NCI-H82 treated with DMSO at 0.1 percent for 48 hours (cell line): ENCODE data around the gene ANAPC10.
"Not testable (repeated sequence)": the region's sequence is repeated elsewhere in the genome, so short reads cannot be mapped to it uniquely, and the experiment has no call there.

Experiments used
- DNase-seq: peaks from one replicate; lab custom pipeline; 2025; ENCODE audit not compliant: unreplicated experiment; lab: John Stamatoyannopoulos, UW

The ANAPC10 gene

DNA sequence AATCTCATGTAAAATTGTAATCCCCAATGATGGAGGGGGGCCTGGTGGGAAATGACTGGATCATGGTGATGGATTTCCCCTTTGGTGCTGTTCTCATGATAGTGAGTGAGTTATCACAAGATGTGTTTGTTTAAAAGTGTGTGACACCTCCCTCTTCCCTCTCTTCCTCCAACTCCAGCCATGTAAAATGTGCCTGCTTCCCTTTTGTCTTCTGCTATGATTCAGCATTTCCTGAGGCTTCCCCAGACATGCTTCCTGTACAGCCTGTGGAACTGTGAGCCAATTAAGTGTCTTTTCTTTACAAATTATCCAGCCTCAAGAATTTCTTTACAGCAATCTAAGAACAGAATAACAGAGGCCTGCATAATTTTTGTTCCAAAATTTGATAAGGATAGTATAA is 85.2 kb downstream of the ANAPC10 start:
- no peak for DNase-seq

DNA sequence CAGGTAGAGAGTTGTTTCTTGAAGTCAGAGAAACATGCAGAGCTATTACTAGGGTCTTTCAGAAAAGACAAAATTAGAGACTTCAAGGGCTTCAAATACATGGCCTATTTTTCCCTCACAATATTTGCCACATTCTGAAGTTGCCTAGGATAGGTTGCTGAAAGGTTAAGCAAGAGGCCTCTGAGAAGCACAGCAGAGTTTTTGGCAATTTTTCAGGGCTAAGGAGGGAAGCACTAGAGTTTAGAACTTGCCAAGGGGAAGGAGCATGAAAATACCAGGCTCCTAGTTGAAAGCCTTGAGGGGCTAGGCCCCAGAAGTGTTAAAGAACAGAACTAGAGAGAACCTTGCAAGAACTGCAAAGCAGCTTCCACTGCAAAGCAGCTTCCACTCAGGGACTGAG is 86.4 kb downstream of the ANAPC10 start:
- DNase-seq: no peak

DNA sequence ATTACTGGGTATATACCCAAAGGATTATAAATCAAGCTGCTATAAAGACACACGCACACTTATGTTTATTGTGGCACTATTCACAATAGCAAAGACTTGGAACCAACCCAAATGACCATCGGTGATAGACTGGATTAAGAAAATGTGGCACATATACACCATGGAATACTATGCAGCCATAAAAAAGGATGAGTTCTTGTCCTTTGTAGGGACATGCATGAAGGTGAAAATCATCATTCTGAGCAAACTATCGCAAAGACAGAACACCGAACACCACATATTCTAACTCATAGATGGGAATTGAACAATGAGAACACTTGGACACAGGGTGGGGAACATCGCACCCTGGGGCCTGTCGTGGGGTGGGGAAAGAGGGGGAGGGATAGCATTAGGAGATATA is 87.7 kb downstream of the ANAPC10 start:
- DNase-seq: not testable (repeated sequence)

DNA sequence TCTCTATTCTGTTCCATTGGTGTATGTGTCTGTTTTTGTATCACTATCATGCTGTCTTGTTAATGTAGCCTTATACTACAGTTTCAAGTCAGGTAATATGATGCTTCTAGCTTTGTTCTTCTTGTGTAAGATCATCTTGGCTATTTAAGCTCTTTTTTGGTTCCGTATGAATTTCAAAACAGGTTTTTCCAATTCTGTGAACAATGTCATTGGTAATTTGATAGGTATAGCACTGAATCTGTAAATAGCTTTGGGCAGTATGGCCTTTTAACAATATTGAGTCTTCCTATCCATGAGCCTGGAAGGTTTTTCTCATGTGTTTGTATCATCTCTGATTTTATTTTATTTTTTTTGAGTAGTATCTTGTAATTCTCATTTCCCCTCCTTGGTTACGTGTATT is 94.3 kb downstream of the ANAPC10 start:
- no peak for DNase-seq

DNA sequence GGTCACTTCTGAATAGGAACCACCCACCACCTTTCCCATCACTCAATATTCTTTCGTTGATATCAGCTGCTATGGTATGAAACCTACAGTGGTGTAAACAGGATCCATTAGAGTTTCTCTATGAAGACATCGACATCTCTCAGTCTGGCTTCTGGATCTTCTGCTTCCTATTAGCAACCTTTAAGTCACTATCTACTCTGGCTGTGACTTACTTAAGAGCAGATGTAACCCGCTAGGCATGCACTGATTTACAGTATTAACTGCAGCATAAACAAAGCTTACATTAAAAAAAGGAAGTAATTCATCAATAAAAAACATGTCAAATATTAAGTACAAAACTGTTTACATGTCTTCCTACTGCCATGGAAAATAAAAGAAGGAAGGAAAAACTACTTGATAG is 96.4 kb downstream of the ANAPC10 start:
- DNase-seq: no peak

DNA sequence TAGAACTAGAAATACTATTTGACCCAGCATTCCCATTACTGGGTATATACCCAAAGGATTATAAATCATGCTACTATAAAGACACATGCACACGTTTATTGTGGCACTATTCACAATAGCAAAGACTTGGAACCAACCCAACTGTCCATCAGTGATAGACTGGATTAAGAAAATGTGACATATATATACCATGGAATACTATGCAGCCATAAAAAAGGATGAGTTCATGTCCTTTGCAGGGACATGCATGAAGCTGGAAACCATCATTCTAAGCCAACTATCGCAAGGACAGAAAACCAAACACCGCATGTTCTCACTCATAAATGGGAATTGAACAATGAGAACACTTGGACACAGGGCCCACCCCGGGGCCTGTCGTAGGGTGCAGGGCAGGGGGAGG is 97.3 kb downstream of the ANAPC10 start:
- DNase-seq: not testable (repeated sequence)

DNA sequence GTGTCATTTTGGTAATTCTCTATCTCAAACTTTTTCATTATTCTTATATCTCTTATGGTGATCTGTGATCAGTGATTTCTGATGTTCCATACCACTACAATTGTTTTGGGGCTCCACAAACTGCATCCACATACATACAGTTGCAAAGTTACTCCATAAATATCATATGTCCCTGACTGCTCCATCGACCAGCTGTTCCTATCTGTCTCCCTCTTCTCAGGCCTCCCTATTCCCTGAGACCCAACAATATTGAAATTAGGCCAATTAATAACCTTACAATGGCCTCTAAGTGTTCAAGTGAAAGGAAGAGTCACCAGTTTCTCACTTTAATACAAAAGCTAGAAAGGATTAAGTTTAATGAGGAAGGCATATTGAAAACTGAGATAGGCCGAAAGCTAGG is 108.7 kb downstream of the ANAPC10 start:
- DNase-seq: no peak

DNA sequence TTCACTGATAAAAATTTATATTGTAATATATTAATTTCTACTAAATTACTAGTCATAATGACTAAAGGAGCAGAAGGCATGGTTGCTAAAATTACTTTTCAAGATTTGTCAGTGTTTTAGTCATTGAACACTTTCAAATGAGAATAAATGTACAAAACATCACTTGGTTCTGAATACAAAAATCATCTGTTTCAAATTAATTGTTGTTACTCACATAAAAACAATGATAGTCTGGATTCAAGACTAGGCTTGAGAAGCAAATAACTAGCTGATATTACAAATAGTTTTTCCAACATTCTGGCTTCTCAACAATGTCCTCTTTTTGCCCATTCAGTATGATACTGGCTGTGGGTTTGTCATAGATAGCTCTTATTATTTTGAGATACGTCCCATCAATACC is 112.5 kb downstream of the ANAPC10 start:
- no peak for DNase-seq

DNA sequence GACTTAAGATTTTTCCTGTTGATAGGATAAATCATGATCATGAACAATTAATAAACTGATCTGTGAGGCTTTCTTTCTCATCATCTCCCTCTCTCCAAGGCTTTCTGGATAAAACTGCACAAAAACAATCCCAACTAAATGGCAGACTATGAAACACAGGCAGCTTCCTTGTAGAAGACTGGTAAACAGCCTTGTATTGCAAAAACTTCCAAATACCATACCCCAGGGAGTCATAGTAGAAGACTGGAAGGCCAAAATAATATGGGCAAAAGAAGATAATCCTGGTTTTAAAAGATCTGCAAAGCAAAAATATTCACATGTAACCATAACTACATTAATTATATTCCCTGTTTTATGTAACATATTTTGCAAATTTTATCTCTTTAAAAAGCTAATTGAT is 113.0 kb downstream of the ANAPC10 start:
- no peak for DNase-seq

DNA sequence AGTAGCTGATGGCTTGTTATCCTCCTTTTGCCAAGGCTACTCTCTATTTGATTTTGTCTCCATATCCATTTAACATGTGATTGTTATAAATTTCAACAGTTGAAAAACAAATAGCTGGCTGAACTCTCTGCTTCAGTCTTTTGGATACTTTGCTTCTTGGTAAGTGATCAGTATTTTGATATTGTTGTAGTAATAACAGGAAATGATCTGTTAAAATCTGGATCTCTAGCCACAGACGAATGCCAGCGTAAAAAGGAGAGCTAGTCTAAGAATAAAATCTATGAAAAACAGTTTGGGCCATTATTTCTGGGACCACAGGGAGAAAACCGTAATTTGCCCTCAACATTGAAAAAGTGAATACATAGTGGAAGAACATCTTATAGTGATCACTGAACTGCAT is 113.8 kb downstream of the ANAPC10 start:
- no peak for DNase-seq

DNA sequence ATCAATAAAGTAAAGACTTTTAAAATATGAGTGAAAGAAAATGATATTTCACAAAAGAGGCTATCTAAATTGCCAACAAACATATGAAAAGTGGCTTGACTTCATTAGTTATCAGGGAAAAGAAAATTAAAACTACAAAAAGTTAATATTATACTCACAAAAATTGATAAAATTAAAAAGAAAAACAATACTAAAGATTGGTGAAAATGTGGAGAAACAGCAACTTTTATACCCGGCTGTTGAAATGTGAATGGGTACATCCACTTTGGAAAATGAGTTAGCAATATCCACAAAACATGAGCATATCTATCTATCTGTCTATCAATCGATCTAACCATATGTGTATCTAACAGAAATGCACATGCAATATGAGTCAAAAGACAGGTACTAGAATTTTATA is 122.3 kb downstream of the ANAPC10 start:
- no peak for DNase-seq

DNA sequence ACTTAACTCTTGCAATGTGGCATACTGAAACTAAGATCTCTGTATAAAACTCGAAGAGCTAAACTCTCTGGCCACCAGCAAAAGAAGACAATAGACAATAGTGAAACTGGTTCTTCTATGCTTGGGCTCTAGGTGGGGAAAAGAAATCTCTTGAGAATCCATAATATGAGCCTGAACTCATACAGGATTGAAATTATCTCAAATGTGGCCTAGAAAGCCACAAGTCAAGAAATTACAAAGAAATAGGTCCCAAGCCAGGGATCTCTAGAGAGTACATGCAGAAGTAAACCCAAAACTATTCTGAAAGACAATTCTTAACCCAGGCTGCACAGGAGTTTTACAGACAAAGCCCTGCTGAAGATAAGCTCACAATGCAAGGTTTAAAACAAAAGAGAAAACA is 127.4 kb downstream of the ANAPC10 start:
- DNase-seq: no peak

DNA sequence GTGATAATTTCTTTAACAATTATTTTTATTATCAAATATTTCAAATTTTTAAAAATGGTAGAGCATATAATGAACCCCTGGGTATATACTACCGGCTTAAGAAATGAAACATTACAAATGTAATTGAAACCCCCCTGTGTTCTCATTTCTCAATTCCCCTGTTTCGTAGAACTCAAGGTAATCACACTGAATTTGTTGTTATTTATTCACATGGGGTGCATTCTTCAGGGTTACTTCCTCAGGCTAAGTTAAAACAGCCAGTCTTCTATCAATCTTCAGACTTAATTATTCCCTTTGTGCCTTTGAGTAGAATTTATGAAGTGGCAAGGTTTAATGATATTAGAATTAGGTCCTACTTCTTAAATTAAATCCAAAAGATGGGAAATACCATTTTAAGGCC is 128.2 kb downstream of the ANAPC10 start:
- DNase-seq: no peak

DNA sequence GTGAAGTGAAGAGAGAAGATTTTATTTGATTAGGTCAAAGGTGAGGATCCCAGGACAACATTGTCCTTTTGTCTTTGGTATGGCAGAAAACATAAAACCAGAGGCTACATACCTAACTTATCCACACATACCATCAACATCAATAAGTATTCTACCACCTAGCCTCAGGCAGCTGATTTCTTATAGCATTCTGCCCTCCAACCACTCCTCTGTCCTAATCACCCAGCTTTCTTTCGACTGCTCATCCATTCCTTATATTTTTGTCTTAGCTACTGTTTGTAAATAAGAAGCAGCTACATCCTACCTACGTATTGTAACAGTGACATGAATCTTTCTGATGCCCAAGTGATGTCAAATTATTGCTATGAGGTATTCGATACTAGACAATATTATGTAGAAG is 129.4 kb downstream of the ANAPC10 start:
- no peak for DNase-seq

DNA sequence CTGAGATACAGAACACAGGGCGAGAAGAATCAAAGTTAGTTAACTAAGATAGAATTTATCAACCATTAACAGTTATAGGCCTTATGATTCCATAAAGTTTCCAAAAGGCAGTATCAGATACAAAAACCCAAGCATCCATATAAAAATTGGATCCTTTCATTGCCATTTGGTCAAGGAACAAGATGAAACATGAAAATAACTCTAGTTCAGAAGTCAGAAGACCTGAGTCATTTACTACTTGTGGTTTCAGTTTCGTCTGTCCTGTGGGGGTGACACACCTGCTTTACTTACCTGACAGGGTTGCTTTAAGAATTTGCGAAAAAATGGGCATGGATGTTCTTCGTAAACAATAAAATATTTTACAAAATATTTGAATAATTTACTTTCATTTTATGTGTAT is 130.8 kb downstream of the ANAPC10 start:
- no peak for DNase-seq

DNA sequence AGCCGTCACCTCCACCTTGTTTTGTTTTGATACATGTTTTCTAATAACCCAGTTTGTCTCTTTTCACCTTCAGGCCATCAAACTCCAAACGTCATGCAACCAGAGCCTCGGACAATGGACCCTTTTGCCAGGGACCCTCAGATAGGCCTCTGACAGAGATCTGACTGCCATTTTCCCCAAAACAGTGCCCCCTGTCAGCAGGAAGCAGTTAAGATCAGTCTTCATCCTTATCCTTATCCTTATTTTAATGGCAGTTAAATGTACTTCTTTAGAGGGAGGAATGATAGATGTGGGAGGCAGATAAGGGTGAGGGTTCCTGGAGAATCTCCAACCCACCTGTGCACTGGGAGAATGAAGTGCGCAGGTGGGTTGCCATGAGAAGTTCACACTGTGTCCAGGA is 135.7 kb downstream of the ANAPC10 start:
- no peak for DNase-seq

DNA sequence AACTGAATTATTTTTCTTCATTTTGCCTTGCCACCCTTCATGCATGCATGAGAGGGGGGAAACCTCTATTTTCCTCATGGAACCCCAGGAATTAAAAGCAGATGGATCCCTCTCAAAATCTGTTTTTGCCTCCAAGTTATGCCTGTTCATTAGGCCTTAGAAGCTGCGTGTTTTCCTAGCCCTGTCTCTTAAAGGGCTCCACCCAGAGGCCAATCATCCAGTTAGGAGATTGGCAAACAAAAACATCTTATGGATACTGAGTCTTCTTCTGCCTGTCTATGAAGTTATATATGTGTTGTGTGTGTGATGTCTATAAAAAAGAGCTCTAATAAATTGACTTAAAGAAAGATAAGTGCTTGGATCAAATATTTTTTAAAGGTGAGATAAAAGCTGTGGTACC is 142.9 kb downstream of the ANAPC10 start:
- DNase-seq: peak; percentile 82

DNA sequence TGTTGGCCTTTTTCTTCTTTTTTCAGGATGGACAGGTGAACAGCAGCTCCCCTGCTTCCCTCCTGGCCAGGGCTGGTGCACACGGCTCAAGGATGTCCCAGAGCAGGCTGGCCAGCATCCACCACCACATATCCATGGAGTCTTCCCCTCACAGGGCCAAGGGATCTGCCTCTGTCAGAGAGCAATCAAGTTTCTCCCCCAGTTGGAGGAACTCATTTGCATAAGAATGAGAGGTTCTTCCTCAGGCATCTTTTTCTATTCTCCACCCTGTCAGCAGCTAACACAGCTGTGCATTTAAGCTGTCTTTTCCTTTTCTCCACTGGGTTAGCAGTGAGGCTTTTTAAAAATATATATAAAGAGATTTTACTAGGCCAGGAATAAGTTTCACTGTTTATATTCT is 143.8 kb downstream of the ANAPC10 start:
- no peak for DNase-seq

DNA sequence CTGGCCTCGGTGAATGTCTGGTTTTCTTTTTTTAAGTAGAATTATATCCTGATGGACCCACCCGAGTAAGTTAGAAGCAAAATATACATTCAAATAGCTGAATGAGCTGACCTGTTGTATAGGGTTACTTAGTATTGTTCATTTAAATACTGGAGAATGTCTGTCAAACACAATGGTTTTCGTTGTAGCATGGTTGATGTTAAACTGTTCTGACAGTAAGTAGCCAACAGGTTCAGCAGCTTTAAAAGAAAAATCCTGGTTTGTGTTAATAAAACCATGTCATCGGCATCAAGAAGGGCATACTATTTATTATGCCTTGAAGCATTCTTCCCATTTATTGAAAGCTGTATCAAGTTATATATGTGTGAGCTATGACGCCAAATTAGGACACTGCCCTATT is 149.6 kb downstream of the ANAPC10 start:
- DNase-seq: no peak

DNA sequence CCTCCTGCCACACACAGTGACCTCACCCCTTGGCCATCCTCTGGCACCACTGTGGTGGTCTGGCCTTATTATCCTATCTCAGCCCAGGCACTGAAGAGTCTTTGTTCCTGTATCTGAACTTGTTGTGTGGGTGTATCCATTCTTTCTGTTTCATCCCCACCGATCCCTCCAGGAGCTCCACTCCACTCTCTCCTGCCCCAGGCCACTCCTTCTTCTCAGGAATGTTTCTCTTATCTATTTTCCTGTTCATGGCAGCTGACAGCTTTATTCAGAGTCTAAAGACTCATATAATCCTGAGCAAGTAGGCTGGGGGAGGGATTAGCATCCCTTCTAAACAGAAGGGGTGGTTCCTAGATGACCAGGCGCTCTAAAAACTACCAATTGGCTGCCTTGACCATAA is 150.0 kb downstream of the ANAPC10 start:
- peak; percentile 23 for DNase-seq
